Coronary artery (tissue), 2 donors: Measurements from ENCODE around the gene FAM229B.

Source experiments
- DNase-seq: peaks from one replicate; pipeline ENCODE4 v3.0.0-alpha.2; 2017; ENCODE audit warnings: low spot score
- H3K27ac ChIP-seq, 2 donors: fragments of 200-600 bp; sonication (generic); one replicate each; pipeline ENCODE4 v1.5.1; 2016 to 2019
- H3K4me3 ChIP-seq: fragments of 200-600 bp; sonication (generic); 2 replicates; pipeline ENCODE4 v1.5.1; 2016; ENCODE audit warnings: mild to moderate bottlenecking, moderate library complexity
- CTCF ChIP-seq: fragments of 200-600 bp; sonication (generic); IDR thresholded peaks from one replicate; pipeline ENCODE4 v1.5.1; 2019; ENCODE audit warnings: antibody characterized with exemption

The FAM229B gene

DNA sequence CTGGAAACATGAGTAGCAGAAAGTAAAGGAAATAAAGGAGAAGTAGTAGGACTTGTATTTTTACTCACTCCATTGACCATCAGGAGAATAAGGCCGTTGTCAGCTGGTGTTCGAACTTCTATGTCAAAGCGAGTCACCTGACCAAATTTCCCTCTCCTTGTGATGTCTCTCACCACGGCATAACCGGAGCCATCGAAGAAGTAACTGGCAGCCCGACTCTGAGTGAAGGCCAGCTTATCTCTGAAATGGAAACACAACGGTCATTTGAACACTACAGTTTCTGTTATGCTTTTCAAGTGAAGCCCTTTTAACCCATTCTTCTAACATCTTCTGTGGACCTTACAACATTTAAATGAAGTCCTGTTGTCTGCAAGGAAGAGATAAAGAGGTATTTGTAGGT is 51.7 kb downstream of the FAM229B start:
- DNase-seq: no peak
- no peak overlapping the region for H3K27ac ChIP-seq
- no peak for TF ChIP-seq CTCF
- no peak overlapping the region for H3K4me3 ChIP-seq

DNA sequence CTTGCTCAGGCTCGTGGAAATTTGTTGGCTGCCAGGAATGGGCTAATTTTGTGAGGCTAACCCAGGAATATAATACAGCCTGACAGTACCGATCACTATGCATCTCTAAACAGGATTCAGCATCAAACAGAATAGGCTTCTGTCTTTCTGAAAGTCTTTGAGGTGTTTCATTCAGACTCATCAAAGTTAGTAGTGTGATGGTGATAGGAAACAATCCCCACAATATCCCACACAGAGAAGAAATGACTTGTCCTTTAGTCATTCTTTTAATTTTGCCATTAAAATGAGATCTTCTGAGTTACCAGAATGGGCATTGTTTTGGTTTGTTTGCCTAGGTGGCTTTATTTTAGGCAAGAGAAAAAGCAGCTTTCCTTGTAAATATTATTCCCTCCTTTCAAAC is 54.3 kb downstream of the FAM229B start:
- Histone ChIP-seq H3K4me3 (no peak overlapping the region), H3K27ac (no peak overlapping the region)
- DNase-seq: no peak
- TF ChIP-seq CTCF: no peak

DNA sequence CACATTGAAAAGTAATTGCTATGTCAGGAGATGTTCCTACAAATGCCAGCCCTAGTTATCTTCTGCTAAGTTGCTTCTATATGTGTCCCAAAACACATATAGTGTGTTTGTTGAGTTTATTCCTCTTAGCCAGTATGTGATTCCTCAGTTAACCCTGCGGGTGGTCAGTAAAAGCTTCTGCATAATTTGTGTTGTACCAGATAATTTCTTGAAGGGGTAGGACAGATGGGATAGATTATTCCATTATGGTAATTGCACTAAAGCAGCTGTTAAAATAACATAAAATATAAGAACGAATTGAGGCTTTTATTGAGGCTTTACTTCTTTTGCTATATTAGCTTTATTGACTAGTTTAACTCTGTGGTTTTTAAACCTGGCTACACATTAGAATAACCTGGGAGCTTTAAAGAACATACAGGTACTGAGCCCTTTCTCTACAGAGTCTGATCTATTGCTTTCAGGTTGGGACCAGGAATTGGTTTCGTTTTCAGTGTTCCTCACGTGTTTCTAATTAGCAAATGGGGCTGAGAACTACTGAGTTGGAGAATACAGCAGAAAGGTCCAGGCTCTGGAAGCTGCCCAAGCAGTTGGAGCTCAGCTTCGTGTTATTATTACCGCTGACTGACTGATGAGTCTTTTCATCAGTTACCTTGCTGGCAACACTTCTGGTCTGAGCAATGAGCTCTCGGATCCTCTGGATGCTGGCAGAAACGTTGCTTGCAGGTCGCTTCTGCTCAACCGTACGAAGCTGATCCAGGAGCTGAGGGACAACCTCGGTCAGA is 56.9 kb downstream of the FAM229B start:
- no peak for DNase-seq
- Histone ChIP-seq H3K27ac (no peak overlapping the region), H3K4me3 (no peak overlapping the region)
- TF ChIP-seq CTCF: no peak

DNA sequence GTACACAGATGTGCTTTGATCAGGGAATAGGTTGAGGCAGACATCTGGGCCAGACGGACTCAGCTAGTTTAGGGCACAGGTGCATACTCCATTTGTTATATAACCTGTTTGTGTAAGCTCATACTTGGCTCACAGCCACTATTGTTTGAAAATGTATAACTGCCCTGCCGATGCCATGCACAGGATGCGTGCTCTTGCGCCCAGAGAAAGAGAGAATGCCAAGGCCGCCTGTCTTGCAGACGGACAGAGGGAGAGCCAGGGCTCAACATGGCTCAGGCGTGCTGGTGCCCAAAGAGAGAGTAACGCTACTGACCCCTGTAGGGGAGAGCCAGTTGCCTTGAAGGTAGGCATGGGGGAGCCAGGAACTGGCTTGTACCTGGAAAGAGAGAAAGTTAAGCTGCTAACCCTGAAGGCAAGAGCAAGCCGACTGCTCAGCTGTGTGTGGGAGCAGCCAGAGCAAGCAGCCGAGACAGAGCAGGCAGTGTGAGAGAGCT is 57.7 kb downstream of the FAM229B start:
- Histone ChIP-seq H3K4me3 (no peak overlapping the region), H3K27ac (no peak overlapping the region)
- TF ChIP-seq CTCF: no peak
- no peak for DNase-seq

DNA sequence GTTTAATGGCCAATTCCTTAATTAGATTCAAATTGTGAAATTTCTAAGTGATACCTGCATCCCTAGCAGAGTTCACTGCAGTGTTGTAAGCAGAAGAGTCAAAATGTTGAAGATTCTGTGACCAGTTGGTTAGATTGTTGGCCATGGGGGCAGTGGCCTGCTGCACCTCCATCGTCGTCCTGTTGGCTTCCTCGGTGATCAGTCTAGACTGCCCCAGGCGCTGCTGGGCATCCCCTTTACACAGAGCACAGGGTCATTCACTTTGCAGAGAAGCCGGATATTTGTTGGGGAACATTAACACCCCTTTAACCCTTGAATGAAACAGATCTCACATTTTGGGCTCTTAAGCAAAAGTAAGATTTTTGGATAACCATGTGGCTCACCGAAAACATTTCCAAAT is 60.7 kb downstream of the FAM229B start:
- TF ChIP-seq CTCF: no peak
- no peak overlapping the region for H3K4me3 ChIP-seq
- no peak for DNase-seq
- H3K27ac ChIP-seq: no peak overlapping the region

DNA sequence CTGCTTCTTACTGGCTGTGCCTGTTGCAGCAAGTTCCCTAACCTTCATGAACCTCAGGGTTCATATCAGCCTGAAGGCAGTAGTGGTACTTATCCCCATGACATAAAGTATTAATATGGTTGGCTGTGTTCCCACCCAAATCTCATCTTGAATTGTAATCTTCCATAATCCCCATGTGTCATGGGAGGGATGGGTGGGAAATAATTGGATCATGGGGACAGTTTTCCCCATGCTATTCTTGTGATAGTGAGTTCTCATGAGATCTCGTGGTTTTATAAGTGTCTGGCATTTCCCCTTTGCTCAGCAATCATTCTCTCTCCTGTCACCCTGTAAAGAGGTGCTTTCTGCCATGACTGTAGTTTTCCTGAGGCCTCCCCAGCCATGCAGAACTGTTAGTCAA is 61.8 kb downstream of the FAM229B start:
- no peak for TF ChIP-seq CTCF
- Histone ChIP-seq H3K27ac (no peak overlapping the region), H3K4me3 (no peak overlapping the region)
- DNase-seq: no peak

DNA sequence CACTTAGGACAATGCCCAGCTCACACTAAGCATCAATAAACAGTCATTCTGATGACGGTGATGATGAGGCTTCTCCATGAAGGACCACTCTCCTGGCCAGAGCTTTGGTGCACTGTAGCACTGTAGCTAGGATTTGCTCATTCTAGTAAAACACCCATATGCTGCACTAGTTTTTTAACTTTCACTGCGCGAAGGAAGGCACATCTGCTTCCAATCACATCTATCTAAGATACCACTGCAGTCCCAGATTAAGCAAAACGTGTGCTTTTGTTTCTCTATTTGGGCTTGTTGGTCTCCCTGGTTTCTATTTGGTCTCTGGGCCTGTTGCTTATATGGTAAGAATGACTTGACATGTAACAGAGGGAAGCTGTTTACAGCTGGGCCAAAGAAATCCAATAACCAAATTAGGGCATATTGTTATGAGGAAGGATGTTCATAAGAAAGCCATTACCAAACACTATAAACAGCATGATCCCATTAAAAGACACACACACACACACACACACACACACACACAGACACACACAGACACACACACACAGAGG is 62.4 kb downstream of the FAM229B start:
- no peak for DNase-seq
- H3K4me3 ChIP-seq: no peak overlapping the region
- no peak for TF ChIP-seq CTCF
- H3K27ac ChIP-seq: peak overlapping the region in 1 of 2 donors; percentile 28
